IMR-90 (cell line): ENCODE data around the gene AAR2. TPM values are rescaled to one million over a fixed set of nuclear protein-coding genes. Genes with fewer than 3 reads are reported as not detected.

Experiments
- ATAC-seq: fragments of 200-7000 bp; cut with Tn5 transposase; 2 replicates; pipeline ENCODE4 v1.9.1; 2020; ENCODE audit warnings: low read depth, mild to moderate bottlenecking, moderate library complexity
- BruUV-seq: library from RNA; stranded (reverse); fragments of 400-500 nt; replicated peaks from 2 replicates; lab custom pipeline; 2021; lab: Mats Ljungman, UMichigan
- CTCF ChIA-PET: fragments of 300-600 bp; formaldehyde crosslinking; extraction: SDS; loops from one replicate; lab custom pipeline; 2021; ENCODE audit warnings: antibody characterized with exemption; lab: Yijun Ruan, JAX
- POLR2A ChIA-PET: fragments of 300-600 bp; sonication (Branson Sonifier 250); formaldehyde crosslinking; loops from one replicate; lab custom pipeline; 2022; ENCODE audit warnings: antibody characterized with exemption; ENCODE audit not compliant: unreplicated experiment; lab: Charles Lee
- DNase-seq: peaks from one replicate; pipeline ENCODE4 v3.0.0; 2013
- H2AFZ ChIP-seq: replicated peaks from 2 replicates; pipeline ENCODE3; 2013; ENCODE audit warnings: low read length, mild to moderate bottlenecking; ENCODE audit not compliant: poor library complexity
- H2AK5ac ChIP-seq: 2 replicates; pipeline ENCODE4 v1.6.1; 2013; ENCODE audit warnings: low read depth, low read length, inconsistent platforms
- H2AK9ac ChIP-seq: replicated peaks from 2 replicates; pipeline ENCODE3; 2013; ENCODE audit warnings: mild to moderate bottlenecking, low read depth, low read length, moderate library complexity; ENCODE audit not compliant: poor library complexity
- H2BK120ac ChIP-seq: 2 replicates; pipeline ENCODE4 v1.6.1; 2013; ENCODE audit warnings: low read depth, low read length, inconsistent platforms
- H2BK15ac ChIP-seq: 3 replicates; pipeline ENCODE4 v1.6.1; 2013; ENCODE audit warnings: low read depth, low read length, inconsistent platforms
- H2BK20ac ChIP-seq: 2 replicates; pipeline ENCODE4 v1.6.1; 2013; ENCODE audit warnings: low read depth, mild to moderate bottlenecking, inconsistent platforms, low read length, moderate library complexity
- H2BK5ac ChIP-seq: 2 replicates; pipeline ENCODE4 v1.6.1; 2013; ENCODE audit warnings: mild to moderate bottlenecking, low read depth, low read length, inconsistent platforms; ENCODE audit not compliant: poor library complexity, severe bottlenecking
- H3K14ac ChIP-seq: replicated peaks from 2 replicates; pipeline ENCODE4 v1.6.1; 2013; ENCODE audit warnings: low read depth, low read length, inconsistent platforms
- H3K18ac ChIP-seq: 2 replicates; pipeline ENCODE4 v1.6.1; 2013; ENCODE audit warnings: low read depth, low read length, control low read depth
- H3K23ac ChIP-seq: 2 replicates; pipeline ENCODE4 v1.6.1; 2013; ENCODE audit warnings: low read depth, low read length, inconsistent platforms
- H3K27ac ChIP-seq: 2 replicates; pipeline ENCODE4 v1.5.1; 2013; ENCODE audit warnings: mild to moderate bottlenecking, control low read depth, low read length; ENCODE audit not compliant: insufficient read depth
- H3K27me3 ChIP-seq: 2 replicates; pipeline ENCODE4 v1.6.1; 2013; ENCODE audit warnings: low read length; ENCODE audit not compliant: control insufficient read depth, insufficient read depth
- H3K36me3 ChIP-seq: 2 replicates; pipeline ENCODE4 v1.6.1; 2013; ENCODE audit warnings: low read length, mixed read lengths; ENCODE audit not compliant: control insufficient read depth, insufficient read depth
- H3K4ac ChIP-seq: 2 replicates; pipeline ENCODE4 v1.6.1; 2013; ENCODE audit warnings: low read depth, low read length, inconsistent platforms
- H3K4me1 ChIP-seq: 2 replicates; pipeline ENCODE4 v1.6.1; 2013; ENCODE audit warnings: low read length, mixed read lengths; ENCODE audit not compliant: control insufficient read depth, insufficient read depth
- H3K4me2 ChIP-seq: 2 replicates; pipeline ENCODE4 v1.6.1; 2013; ENCODE audit warnings: low read depth, mild to moderate bottlenecking, control low read depth, low read length, moderate library complexity
- H3K4me3 ChIP-seq: 2 replicates; pipeline ENCODE4 v1.5.1; 2013; ENCODE audit warnings: low read depth, mild to moderate bottlenecking, control low read depth, low read length, moderate library complexity; ENCODE audit not compliant: insufficient read depth
- H3K56ac ChIP-seq: 2 replicates; pipeline ENCODE4 v1.6.1; 2013; ENCODE audit warnings: low read length, inconsistent platforms; ENCODE audit not compliant: insufficient read depth; ENCODE audit errors: extremely low read depth
- H3K79me1 ChIP-seq, 2 experiments: 2 replicates each; pipeline ENCODE4 v1.6.1; 2013; ENCODE audit warnings: low read length in 2 of 2, inconsistent platforms in 1 of 2, low read depth in 1 of 2
- H3K9ac ChIP-seq: 2 replicates; pipeline ENCODE4 v1.6.1; 2013; ENCODE audit warnings: low read depth, low read length, control low read depth
- H3K9me1 ChIP-seq: 2 replicates; pipeline ENCODE4 v1.6.1; 2013; ENCODE audit warnings: low read length, inconsistent platforms; ENCODE audit not compliant: insufficient read depth
- H3K9me3 ChIP-seq: 2 replicates; pipeline ENCODE4 v1.6.1; 2013; ENCODE audit warnings: low read length; ENCODE audit not compliant: control insufficient read depth, insufficient read depth
- H4K20me1 ChIP-seq: 2 replicates; pipeline ENCODE4 v1.6.1; 2013; ENCODE audit warnings: low read length, inconsistent platforms; ENCODE audit not compliant: insufficient read depth
- H4K5ac ChIP-seq: 2 replicates; pipeline ENCODE4 v1.6.1; 2013; ENCODE audit warnings: mild to moderate bottlenecking, low read depth, low read length, control low read depth
- H4K8ac ChIP-seq, 2 experiments: 2 replicates each; pipeline ENCODE4 v1.6.1; 2013; ENCODE audit warnings: low read depth in 2 of 2, low read length in 2 of 2, control low read depth in 1 of 2, inconsistent platforms in 1 of 2
- H4K91ac ChIP-seq: 2 replicates; pipeline ENCODE4 v1.6.1; 2013; ENCODE audit warnings: low read depth, low read length, inconsistent platforms; ENCODE audit not compliant: insufficient read depth
- BHLHE40 ChIP-seq: fragments of 150-350 bp; IDR thresholded peaks from 2 replicates; pipeline ENCODE4 v1.6.1; 2016; ENCODE audit warnings: mild to moderate bottlenecking, low read depth, low read length
- CEBPB ChIP-seq: IDR thresholded peaks from 2 replicates; pipeline ENCODE4 v1.6.1; 2012; ENCODE audit warnings: low read depth, low read length, improper control_type of control experiment
- CHD1 ChIP-seq: IDR thresholded peaks from 2 replicates; pipeline ENCODE4 v1.6.1; 2012; ENCODE audit warnings: low read depth, low read length, improper control_type of control experiment
- FOS ChIP-seq: fragments of 150-350 bp; IDR thresholded peaks from 2 replicates; pipeline ENCODE4 v1.6.1; 2016; ENCODE audit warnings: low read depth, low read length
- MAFK ChIP-seq: IDR thresholded peaks from 2 replicates; pipeline ENCODE4 v1.6.1; 2012; ENCODE audit warnings: low read depth, low read length, improper control_type of control experiment
- MAZ ChIP-seq: IDR thresholded peaks from 2 replicates; pipeline ENCODE4 v1.6.1; 2012; ENCODE audit warnings: low read depth, mild to moderate bottlenecking, low read length, improper control_type of control experiment, moderate library complexity, borderline replicate concordance
- MXI1 ChIP-seq: IDR thresholded peaks from 2 replicates; pipeline ENCODE4 v1.6.1; 2012; ENCODE audit warnings: low read depth, mild to moderate bottlenecking, low read length, moderate library complexity, borderline replicate concordance
- NFE2L2 ChIP-seq: fragments of 150-350 bp; IDR thresholded peaks from 2 replicates; pipeline ENCODE4 v1.6.1; 2016; ENCODE audit warnings: low read depth, mild to moderate bottlenecking, low read length
- POLR2A ChIP-seq: IDR thresholded peaks from 2 replicates; pipeline ENCODE4 v1.6.1; 2012; ENCODE audit warnings: mild to moderate bottlenecking, low read depth, low read length
- RAD21 ChIP-seq: IDR thresholded peaks from 2 replicates; pipeline ENCODE4 v1.6.1; 2012; ENCODE audit warnings: low read length, improper control_type of control experiment
- RCOR1 ChIP-seq: IDR thresholded peaks from 2 replicates; pipeline ENCODE4 v1.6.1; 2012; ENCODE audit warnings: mild to moderate bottlenecking, low read length, improper control_type of control experiment; ENCODE audit not compliant: insufficient replicate concordance
- RFX5 ChIP-seq: IDR thresholded peaks from 2 replicates; pipeline ENCODE4 v1.8.0; 2012; ENCODE audit warnings: low read depth, mild to moderate bottlenecking, low read length, moderate library complexity
- SMC3 ChIP-seq: fragments of 150-350 bp; IDR thresholded peaks from 2 replicates; pipeline ENCODE4 v1.6.1; 2016; ENCODE audit warnings: low read depth, mild to moderate bottlenecking, antibody characterized with exemption, low read length, moderate library complexity
- WGBS, 2 experiments: methylation state at CpG; one replicate each; pipeline versions ENCODE4 v1.1.5 to v1.1.7; 2013; ENCODE audit warnings: missing lambda C conversion rate in 2 of 2; ENCODE audit not compliant: insufficient read length in 1 of 2; ENCODE audit errors: extremely low coverage in 2 of 2; 5-methylcytosine and 5-hydroxymethylcytosine counted together
- dilution Hi-C: fragments of 300-500 bp; cut with HindIII; formaldehyde crosslinking; loops from one replicate; pipeline ENCODE4 v1.14.3; 2018; ENCODE audit warnings: low sequenced_read_pairs; ENCODE audit not compliant: unreplicated experiment
- in situ Hi-C: fragments of 300-500 bp; cut with MboI; formaldehyde crosslinking; loops from 3 replicates; pipeline ENCODE4 v1.14.3; 2019; ENCODE audit warnings: low sequenced_read_pairs, inconsistent platforms, mixed read lengths
- intact Hi-C: fragments of 100-400 bp; cut with micrococcal nuclease; formaldehyde crosslinking; loops from 2 replicates; pipeline ENCODE4 v1.10.0; 2022
- polyA plus RNA-seq, 3 experiments: library from polyadenylated mRNA; depleted of rRNA; stranded (reverse); fragments of >200 nt; gene quantifications; 2 replicates each; pipeline ENCODE4 v1.2.3, GENCODE V29; 2012; ENCODE audit warnings: low replicate concordance in 1 of 3
- total RNA-seq: library from RNA; depleted of rRNA; stranded (reverse); fragments of >200 nt; gene quantifications from 2 replicates; pipeline ENCODE4 v1.2.3, GENCODE V29; 2012
- TF ChIP-seq, protein P1 (sequence below): conservative IDR thresholded peaks from 2 replicates; pipeline ENCODE4 v1.5.1; 2012; ENCODE audit warnings: mild to moderate bottlenecking, low read depth, low read length, improper control_type of control experiment
- TF ChIP-seq, protein P2 (sequence below): fragments of 150-350 bp; IDR thresholded peaks from 2 replicates; pipeline ENCODE4 v1.6.1; 2017; ENCODE audit warnings: mild to moderate bottlenecking, antibody characterized with exemption, low read length, low read depth
- TF ChIP-seq, protein P3 (sequence below): fragments of 150-350 bp; IDR thresholded peaks from 2 replicates; pipeline ENCODE4 v1.6.1; 2016; ENCODE audit warnings: low read depth, mild to moderate bottlenecking, low read length, moderate library complexity, borderline replicate concordance

AAR2 gene
- total and polyA plus RNA-seq, 2 of the 4 experiments (the other 2 are of a cell fraction) = 28.2 to 35.8 TPM

DNA sequence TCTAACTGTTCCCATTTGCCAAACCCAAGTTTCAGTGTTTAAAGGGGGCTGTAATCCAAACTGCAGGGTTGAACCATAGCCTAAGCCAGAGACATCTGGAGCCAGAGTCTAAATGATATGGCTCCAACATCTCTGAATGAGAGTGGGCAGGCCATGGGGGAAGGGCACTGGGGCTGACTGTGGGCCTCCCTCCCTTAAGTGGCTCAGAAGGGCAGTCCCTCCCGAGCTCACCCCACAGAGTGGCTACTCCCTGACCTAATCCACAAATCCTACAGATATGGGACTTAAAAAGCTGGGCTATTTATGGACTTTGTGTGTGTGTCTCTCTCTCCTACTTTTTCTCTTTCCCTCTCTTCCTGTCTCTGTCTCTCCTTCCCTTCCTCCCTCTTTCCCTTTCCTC is 35.8 kb upstream of the AAR2 start:
- in situ Hi-C loops (loop anchor here (25.0 kb wide), 1 partner anchor 712 kb away; no protein-coding TSS in a partner anchor), dilution Hi-C loops (no loop called here), intact Hi-C loops (no loop called here)
- WGBS, 2 experiments = no CpG with 5 or more reads among the region's 1 CpG
- no peak overlapping the region for H4K91ac ChIP-seq
- H3K14ac ChIP-seq = no peak overlapping the region
- H4K5ac ChIP-seq = no peak overlapping the region
- H2AK9ac ChIP-seq = no peak overlapping the region
- H2AK5ac ChIP-seq = no peak overlapping the region
- no peak overlapping the region for H2BK120ac ChIP-seq
- no TSS peak for BruUV-seq
- H3K18ac ChIP-seq = no peak overlapping the region
- ATAC-seq (no peak), DNase-seq (no peak)
- H3K79me1 ChIP-seq = no peaks in the 10 kb centered on the region
- no peak overlapping the region for H3K4me3 ChIP-seq
- no peak overlapping the region for H2BK5ac ChIP-seq
- H2BK15ac ChIP-seq = no peak overlapping the region
- TF ChIP-seq FOS = no peak
- TF ChIP-seq POLR2A = no peak
- TF ChIP-seq RFX5 = no peak
- TF ChIP-seq, protein P1, sequence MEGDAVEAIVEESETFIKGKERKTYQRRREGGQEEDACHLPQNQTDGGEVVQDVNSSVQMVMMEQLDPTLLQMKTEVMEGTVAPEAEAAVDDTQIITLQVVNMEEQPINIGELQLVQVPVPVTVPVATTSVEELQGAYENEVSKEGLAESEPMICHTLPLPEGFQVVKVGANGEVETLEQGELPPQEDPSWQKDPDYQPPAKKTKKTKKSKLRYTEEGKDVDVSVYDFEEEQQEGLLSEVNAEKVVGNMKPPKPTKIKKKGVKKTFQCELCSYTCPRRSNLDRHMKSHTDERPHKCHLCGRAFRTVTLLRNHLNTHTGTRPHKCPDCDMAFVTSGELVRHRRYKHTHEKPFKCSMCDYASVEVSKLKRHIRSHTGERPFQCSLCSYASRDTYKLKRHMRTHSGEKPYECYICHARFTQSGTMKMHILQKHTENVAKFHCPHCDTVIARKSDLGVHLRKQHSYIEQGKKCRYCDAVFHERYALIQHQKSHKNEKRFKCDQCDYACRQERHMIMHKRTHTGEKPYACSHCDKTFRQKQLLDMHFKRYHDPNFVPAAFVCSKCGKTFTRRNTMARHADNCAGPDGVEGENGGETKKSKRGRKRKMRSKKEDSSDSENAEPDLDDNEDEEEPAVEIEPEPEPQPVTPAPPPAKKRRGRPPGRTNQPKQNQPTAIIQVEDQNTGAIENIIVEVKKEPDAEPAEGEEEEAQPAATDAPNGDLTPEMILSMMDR = no peak
- TF ChIP-seq, protein P2, sequence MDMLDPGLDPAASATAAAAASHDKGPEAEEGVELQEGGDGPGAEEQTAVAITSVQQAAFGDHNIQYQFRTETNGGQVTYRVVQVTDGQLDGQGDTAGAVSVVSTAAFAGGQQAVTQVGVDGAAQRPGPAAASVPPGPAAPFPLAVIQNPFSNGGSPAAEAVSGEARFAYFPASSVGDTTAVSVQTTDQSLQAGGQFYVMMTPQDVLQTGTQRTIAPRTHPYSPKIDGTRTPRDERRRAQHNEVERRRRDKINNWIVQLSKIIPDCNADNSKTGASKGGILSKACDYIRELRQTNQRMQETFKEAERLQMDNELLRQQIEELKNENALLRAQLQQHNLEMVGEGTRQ = no peak
- no peak for TF ChIP-seq RCOR1
- no peak for TF ChIP-seq CHD1
- TF ChIP-seq RAD21 = no peak
- no peak for TF ChIP-seq SMC3
- no peak for TF ChIP-seq MXI1
- no peak for TF ChIP-seq NFE2L2
- no peak for TF ChIP-seq MAZ
- TF ChIP-seq CEBPB = no peak
- TF ChIP-seq MAFK = no peak
- no peak for TF ChIP-seq BHLHE40
- TF ChIP-seq, protein P3, sequence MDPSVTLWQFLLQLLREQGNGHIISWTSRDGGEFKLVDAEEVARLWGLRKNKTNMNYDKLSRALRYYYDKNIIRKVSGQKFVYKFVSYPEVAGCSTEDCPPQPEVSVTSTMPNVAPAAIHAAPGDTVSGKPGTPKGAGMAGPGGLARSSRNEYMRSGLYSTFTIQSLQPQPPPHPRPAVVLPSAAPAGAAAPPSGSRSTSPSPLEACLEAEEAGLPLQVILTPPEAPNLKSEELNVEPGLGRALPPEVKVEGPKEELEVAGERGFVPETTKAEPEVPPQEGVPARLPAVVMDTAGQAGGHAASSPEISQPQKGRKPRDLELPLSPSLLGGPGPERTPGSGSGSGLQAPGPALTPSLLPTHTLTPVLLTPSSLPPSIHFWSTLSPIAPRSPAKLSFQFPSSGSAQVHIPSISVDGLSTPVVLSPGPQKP = no peak
- no peaks in the 10 kb centered on the region for H3K4me1 ChIP-seq
- H2AFZ ChIP-seq = no peak overlapping the region
- H3K56ac ChIP-seq = no peak overlapping the region
- no peaks in the 10 kb centered on the region for H3K9me3 ChIP-seq
- no peaks in the 10 kb centered on the region for H3K9me1 ChIP-seq
- no peak overlapping the region for H3K9ac ChIP-seq
- H4K8ac ChIP-seq = no peak overlapping the region
- H2BK20ac ChIP-seq = no peak overlapping the region
- H3K27ac ChIP-seq = no peak overlapping the region
- ChIA-PET CTCF (interaction anchor here (0.7 to 2.2 kb wide), 5 partner anchors 16 to 239 kb away, joined by 3 to 8 read pairs (median 3); no protein-coding TSS in a partner anchor), POLR2A (no interaction called here)
- no peak overlapping the region for H3K23ac ChIP-seq
- no peak overlapping the region for H3K4ac ChIP-seq
- H3K36me3 ChIP-seq = peaks cover 5% of the 10 kb centered on the region
- no peaks in the 10 kb centered on the region for H3K27me3 ChIP-seq
- H4K20me1 ChIP-seq = no peaks in the 10 kb centered on the region
- no peak overlapping the region for H3K4me2 ChIP-seq
